ENCODE measurements around the gene DOK6.

Gene DOK6

GRCh38 chr18:69787825-69788547 is 387.3 kb downstream of the DOK6 start:
- no peak for TF ChIP-seq CTCF (IDR thresholded peaks at IDR 0.05; ENCODE audit: insufficient read depth, missing control alignments)
- FAIRE-seq (no peak), DNase-seq (ENCODE audit: insufficient read length, low spot score) (no peak)

- no peak for DNase-seq (ENCODE audit: insufficient read length, low spot score)
- no peak for FAIRE-seq
- TF ChIP-seq CTCF (IDR thresholded peaks at IDR 0.05; ENCODE audit: insufficient read depth, missing control alignments): no peak
Observed at GRCh38 chr18:69789794-69790193, 389.1 kb downstream of the DOK6 start.

- FAIRE-seq: no peak
Observed at GRCh38 chr18:69790649-69791048, 390.0 kb downstream of the DOK6 start.

GRCh38 chr18:69795791-69796190 is 395.1 kb downstream of the DOK6 start:
- no peak for DNase-seq (ENCODE audit: insufficient read length, low spot score)
- FAIRE-seq: no peak
- no peak for TF ChIP-seq CTCF (IDR thresholded peaks at IDR 0.05; ENCODE audit: insufficient read depth, missing control alignments)

More at GRCh38 chr18:69790649-69791048, 390.0 kb downstream of the DOK6 start:
- DNase-seq (ENCODE audit: insufficient read length, low spot score): no peak
- TF ChIP-seq CTCF (IDR thresholded peaks at IDR 0.05; ENCODE audit: insufficient read depth, missing control alignments): no peak

- FAIRE-seq (no peak), DNase-seq (ENCODE audit: insufficient read length, low spot score) (no peak)
- no peak for TF ChIP-seq CTCF (IDR thresholded peaks at IDR 0.05; ENCODE audit: insufficient read depth, missing control alignments)
Observed at GRCh38 chr18:69804776-69805501, 404.3 kb downstream of the DOK6 start.

- FAIRE-seq (no peak), DNase-seq (ENCODE audit: insufficient read length, low spot score) (no peak)
- no peak for TF ChIP-seq CTCF (IDR thresholded peaks at IDR 0.05; ENCODE audit: insufficient read depth, missing control alignments)
Observed at GRCh38 chr18:69808399-69808798, 407.7 kb downstream of the DOK6 start.

- no peak for TF ChIP-seq CTCF (IDR thresholded peaks at IDR 0.05; ENCODE audit: insufficient read depth, missing control alignments)
- DNase-seq (ENCODE audit: insufficient read length, low spot score) (no peak), FAIRE-seq (no peak)
Observed at GRCh38 chr18:69813559-69813958, 412.9 kb downstream of the DOK6 start.

Data from D721Med (cell line).